Stimulated activated CD8-positive, alpha-beta memory T cell treated with anti-CD3 and anti-CD28 coated beads, Interleukin-4, amount 100 ng/mL, for 24 hours (primary cell): ENCODE data around the gene CHIC2.
"Not testable (repeated sequence)": the region's sequence is repeated elsewhere in the genome, so short reads cannot be mapped to it uniquely, and the experiment has no call there.

ENCODE experiments used
- DNase-seq: peaks from one replicate; pipeline ENCODE4 v3.0.0-alpha.2; 2020; ENCODE audit warnings: low read depth

CHIC2 gene

GRCh38 chr4:54064317-54065111 lies at the start of gene CHIC2:
Gene CHIC2 (minus strand): TSS chr4:54064605. CDS start chr4:54064300, 305 bp downstream.
- DNase-seq, result peak; percentile 96

DNA sequence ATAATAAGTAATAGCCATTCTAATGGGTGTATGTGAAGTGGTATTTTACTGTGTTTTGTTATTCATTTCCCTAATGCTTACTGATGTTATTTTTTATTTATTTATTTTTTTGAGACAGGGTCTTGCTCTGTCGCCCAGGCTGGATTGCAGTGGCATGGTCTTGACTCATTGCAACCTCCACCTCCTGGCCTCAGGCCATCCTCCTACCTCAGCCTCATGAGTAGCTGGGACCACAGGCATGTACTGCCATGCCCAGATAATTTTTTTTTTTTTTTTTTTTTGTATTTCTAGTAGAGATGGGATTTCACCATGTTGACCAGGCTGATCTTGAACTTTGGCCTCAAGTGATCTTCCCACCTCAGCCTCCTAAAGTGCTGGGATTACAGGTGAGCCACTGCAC lies 48.8 kb upstream of the CHIC2 start:
- DNase-seq, result not testable (repeated sequence)

- no peak for DNase-seq
Observed at GRCh38 chr4:54110019-54110416, 45.6 kb upstream of the CHIC2 start.

- DNase-seq, result no peak
Observed at GRCh38 chr4:54109241-54110018, 45.0 kb upstream of the CHIC2 start.

DNA sequence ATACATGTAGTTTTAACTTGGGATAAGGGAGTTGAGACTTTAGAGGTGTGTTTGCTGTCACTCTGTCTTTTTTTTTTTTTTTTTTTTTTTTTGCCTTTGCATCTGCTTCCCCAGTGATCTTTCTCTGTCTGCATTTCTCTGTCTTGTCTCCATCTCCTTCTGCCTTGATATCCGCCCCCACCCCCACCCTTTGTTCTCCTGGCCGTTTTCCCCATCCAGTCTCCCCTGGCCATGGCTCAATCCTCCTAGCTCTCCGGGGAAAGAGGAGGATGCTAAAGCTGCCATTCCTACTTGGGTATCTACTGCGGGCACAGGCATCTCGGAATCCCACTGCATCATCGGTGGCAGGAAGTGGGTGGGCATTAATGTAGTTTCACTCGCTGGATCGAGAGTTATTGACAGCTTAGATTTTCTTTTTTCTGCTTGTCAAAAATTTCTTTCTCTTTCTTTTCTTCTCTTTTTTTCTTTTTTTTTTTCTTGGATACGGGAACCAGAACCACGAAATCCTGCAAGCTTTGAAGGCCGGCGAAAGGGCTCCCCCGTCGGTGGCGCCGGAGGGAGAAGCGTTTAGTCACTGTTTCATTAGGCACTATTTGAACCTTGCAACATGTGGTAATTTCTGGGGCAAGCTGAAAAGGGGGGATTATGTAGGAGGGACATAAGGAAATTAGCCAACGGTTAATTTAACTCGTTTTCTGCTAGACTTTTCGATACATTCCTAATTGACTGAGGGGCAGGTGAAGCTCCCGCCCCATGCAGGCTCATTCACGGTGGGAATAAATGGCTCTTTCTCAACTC lies 43.7 kb upstream of the CHIC2 start:
- DNase-seq, result no peak

GRCh38 chr4:54104907-54105306 lies 40.5 kb upstream of the CHIC2 start:
- DNase-seq, result no peak

DNA sequence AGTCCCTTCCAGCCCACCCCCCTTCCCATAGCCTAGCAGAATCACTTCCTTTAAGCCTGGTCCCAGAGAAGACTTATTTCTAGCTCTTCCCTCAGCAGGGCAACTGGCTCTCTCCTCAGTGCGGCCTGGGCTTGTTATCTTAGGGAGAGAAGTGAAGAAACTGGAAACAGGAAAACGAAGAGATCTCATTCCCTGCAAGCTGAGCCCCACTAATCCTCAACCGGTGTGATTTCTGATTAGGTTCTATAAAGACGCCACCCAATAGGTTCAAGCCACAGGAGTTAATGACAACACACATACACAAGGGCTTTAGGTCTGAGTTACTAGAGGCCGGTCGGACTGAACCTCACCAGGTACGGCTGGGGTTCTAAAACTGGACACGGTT lies 38.8 kb upstream of the CHIC2 start:
- no peak for DNase-seq

DNA sequence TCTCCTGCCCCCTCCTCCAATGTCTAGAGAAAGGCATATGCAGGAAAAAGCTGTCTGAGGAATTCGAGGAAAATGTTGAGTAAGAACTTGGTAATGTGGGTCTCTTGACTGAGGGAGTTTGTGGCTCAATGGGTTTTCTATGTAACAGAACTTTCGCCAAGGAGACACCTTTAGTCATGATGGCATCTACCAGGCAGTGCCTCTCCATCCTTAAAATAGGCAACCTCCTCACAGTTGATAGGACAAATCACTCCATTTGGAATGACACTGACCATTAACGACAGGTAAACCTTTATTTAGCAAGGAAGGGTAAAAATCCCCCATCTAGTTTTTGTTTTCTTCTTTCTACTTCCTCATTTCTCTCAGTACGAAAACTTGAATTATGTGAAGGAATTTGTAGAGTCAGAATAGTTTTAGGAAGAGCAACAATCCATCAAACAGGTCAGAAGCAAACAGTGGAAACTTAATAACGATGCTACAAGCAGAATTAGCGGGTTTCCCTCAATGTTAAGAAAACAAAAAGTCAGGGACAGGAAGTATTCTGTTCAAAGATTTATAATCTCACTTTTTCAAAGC lies 38.2 kb upstream of the CHIC2 start:
- no peak for DNase-seq

DNA sequence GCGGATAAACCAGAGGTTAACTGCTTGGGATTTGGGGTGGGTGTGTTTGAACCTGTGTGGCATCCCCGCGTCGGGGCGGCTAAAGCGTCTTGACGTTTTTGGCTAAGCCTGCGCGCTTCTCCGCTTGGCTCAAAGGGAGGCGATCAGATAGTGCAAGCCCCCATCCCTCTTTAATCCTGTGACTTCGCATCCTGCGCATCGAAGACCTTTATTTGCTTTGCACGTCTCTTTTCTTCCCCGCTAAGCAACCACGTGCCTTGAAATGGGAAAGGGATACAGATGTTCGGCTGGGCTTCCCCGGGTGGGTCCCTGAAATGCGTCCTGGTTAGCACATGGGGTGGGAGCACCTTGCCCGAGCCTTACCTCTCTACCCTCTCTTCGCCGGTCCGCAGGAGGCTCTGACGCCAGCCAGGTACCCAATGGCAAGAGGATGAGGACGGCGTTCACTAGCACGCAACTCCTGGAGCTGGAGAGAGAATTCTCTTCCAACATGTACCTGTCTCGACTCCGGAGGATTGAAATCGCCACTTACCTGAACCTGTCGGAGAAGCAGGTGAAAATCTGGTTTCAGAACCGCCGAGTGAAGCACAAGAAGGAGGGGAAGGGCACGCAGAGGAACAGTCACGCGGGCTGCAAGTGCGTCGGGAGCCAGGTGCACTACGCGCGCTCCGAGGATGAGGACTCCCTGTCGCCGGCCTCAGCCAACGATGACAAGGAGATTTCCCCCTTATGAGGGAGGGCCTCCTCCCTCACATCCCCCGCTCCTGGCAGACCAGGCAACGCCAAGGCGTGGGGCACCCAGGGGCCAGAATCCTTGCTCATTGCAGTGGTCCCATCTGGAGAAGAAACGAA lies 37.0 kb upstream of the CHIC2 start:
- DNase-seq, result no peak

- no peak for DNase-seq
Observed at GRCh38 chr4:54100595-54101189, 36.3 kb upstream of the CHIC2 start.

DNA sequence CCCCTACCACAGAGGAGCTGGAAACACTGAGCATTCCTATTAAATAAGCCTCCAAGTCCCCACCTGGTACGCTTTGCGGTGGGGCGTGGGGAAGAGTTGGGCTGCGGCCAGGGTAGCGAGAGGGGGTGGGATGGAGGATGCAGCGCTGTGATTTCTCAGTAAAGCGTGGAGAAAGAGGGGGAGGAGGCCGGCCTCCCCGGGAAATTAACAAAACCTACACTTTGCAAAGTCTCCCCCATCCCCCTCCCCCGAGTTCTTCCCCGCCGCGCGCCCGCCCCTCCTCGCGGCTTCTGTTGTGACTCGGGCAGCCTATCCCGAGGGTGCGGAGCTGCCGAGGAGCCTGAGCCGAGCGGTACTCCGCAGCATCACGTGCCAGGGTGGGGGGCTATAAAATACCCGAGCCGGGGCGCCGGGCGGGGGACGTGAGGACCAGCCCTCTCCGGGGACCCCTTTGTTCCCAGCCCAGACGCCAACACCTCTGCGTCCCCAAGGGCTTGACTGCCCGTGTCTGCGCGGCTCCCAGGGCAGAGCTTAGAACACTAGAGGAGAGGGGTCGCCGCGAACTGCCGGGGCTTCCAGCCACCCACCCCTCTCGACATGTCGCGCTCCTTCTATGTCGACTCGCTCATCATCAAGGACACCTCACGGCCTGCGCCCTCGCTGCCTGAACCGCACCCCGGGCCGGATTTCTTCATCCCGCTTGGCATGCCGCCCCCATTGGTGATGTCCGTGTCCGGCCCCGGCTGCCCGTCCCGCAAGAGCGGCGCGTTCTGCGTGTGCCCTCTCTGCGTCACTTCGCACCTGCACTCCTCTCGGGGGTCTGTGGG lies 35.6 kb upstream of the CHIC2 start, which contains the start of gene GSX2:
Gene GSX2 (plus strand): TSS at position 416 of the 827 bp plus-strand sequence. CDS start 182 bp downstream, at position 598.
- DNase-seq, result no peak

DNA sequence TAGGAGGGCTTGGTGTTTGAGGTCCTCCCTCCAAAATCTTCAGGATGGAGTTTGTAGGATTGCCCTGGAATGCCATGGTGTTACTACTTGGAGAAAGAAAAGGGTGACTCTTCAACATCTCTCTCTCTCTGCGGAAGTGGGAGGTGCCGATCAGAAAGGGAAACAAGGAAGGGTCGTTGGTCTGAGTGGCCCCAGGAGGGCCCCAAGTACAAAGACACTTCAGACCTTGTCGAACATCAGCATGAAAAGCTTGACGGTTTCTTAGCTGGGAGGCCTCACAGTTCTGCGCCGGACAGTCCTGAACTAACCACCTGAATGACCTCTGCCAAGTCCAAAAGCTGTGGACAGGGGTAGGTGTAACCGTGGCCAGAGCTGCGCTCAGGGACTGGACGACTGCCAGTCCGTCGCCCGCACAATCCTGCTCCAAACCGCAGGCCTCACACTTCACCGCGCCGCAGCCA lies 34.9 kb upstream of the CHIC2 start:
- no peak for DNase-seq

- DNase-seq, result no peak
Observed at GRCh38 chr4:54098375-54098774, 34.0 kb upstream of the CHIC2 start.

- no peak for DNase-seq
Observed at GRCh38 chr4:54097152-54097551, 32.7 kb upstream of the CHIC2 start.

DNA sequence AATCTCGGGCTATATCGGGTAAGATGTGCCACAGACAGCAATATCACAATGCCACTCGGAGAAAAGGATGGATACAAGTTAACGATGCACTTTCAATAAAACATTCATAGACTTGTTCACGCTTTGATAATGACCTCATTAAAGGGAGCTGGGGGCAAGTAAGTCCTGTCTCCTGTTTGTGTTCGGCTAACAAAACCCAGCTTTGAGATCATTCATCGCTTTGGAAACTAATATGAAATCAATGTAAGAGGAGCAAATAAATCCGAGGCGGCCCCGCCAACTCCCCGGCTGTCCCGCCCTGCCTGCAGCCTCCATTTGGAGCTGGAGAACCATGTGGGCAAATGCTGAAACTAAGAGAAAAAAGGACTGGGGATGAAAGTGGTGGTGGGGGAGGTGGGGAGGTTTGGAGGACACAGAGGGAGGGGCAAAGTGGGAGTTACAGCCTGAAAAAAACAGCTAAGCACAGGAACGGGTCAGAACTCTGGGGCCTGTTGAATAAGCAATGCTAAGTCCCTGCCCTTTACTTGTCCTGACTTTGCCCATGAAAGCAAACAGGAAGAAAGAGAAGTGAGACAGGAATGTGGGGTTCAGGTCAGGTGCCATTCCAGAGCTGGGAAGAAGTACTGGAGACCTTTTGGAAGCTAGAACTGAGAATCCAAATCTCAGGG lies 32.0 kb upstream of the CHIC2 start:
- DNase-seq, result no peak

GRCh38 chr4:54095110-54095825 lies 30.9 kb upstream of the CHIC2 start:
- DNase-seq, result no peak

DNA sequence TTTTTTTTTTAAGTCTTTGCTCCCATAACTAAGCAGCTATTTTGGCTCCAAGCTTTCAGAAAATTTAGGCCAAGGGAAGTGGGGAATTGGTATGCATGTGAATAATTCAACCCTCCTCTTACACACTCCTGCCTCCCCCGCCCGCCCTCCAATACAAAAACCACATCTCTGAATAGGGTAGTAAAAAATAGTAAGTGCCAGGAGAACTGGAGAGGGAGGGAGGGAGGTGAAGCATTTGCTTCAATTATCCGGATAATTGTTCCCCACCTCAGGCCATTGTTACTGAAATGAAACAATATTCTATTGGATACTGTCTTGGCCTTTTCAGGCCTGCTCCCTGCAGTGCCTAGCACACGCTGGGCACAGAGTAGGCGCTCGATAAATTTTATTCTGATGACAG lies 30.0 kb upstream of the CHIC2 start:
- no peak for DNase-seq
